NT2/D1 (cell line): Measurements from ENCODE around the gene HOXB4.

Experiments used
- SUZ12 ChIP-seq: IDR thresholded peaks from 2 replicates; pipeline ENCODE4 v1.6.1; 2011; ENCODE audit not compliant: insufficient read length, insufficient read depth; ENCODE audit errors: extremely low read depth
- YY1 ChIP-seq: IDR thresholded peaks from 2 replicates; pipeline ENCODE4 v1.6.1; 2011; ENCODE audit not compliant: insufficient read length, insufficient read depth

DNA sequence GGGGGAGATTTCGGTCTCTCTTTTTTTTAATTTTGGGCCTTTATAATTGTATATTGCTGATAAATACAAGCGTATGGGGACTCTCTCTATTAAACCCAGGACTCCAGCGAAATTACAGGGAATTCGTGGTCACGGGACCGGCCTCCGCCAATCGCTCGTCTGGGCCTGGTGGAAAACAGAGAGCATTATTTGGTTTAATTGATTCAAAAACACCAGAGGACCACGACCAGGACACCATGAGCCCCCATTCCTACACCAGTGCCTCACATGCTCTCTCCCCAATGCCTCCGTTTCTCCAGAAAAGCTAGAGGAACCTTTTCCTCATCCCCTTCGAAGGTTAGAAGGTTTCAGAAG lies 33.2 kb downstream of the HOXB4 start, which contains the start of gene HOXB2:
- no peak for TF ChIP-seq SUZ12
- no peak for TF ChIP-seq YY1
